Superior temporal gyrus (tissue), 1 donor: ENCODE results near the gene GLRX5.
"Not testable (repeated sequence)": the region's sequence is repeated elsewhere in the genome, so short reads cannot be mapped to it uniquely, and the experiment has no call there.

ENCODE experiments used
- DNase-seq: peaks from one replicate; pipeline ENCODE4 v3.0.0-alpha.2; 2016; ENCODE audit errors: extremely low spot score

The GLRX5 gene

DNA sequence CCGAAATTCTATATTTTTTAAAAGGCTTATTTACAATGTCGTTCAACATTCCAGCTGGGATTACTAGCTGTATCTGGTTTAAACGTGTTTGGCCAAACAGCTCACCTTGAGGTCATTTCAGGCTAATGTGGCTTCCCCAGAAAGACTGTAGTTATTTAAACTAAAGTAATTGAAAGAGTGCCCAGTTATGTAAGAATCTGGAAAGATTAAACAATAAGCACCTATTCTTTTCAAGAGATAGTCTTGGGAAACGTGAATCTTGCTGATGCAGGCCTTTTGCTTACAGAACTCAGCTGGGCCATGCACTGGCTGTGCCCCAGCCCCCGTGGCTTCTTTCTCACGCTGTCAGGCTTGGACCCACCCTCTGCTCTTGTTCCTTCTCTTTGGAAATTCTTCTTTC, 24.4 kb downstream of the GLRX5 start:
- no peak for DNase-seq

DNA sequence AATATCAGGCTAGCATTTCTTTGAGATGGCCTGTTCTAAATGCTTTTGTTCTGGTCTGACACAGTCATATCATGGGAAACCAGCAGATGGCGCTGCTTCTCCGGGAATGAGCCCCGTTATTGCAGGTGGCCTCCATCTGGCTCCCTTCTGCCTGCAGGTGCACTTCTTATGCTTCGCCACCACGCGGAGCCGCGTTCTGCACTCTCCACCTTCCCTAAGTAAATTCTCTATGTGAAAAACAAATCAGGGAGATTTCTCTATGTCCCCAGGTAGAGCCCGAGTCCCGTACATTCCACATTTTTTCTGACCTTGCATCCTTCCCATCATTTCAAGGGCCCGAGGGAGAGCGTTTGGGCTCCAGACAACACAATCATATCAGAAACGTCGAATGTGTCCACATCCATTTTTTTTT, 26.2 kb downstream of the GLRX5 start:
- peak; percentile 92 for DNase-seq

DNA sequence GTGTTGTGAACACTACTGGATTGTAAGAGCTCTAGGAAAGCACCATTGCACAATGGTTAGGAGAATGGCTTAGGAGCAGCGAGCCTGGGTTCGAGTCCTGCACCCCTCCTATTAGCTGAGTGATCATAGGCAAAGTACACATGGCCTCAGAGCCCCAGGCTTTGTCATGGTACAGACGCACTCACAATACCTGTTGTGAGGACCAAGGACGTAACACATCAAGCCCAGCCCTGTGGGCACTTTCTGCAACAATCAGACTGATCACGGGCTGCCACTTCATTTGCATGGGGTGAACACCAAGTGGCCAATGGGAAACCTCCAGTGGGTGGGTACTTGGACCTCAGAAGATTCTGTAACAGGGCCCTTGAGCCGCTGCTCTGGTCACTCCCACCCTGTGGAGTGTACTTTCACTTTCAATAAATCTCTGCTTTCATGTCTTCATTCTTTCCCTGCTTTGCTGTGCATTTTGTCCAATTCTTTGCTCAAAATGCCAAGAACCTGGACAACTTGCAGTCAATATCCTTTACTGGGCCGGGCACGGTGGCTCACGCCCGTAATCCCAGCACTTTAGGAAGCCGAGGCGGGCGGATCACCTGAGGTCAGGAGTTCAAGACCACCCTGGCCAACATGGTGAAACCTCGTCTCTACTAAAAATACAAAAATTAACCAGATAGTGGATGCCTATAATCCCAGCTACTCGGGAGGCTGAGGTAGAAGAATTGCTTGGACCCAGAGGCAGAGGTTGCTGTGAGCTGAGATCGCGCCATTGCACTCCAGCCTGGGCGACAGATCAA, 28.2 kb downstream of the GLRX5 start:
- no peak for DNase-seq

DNA sequence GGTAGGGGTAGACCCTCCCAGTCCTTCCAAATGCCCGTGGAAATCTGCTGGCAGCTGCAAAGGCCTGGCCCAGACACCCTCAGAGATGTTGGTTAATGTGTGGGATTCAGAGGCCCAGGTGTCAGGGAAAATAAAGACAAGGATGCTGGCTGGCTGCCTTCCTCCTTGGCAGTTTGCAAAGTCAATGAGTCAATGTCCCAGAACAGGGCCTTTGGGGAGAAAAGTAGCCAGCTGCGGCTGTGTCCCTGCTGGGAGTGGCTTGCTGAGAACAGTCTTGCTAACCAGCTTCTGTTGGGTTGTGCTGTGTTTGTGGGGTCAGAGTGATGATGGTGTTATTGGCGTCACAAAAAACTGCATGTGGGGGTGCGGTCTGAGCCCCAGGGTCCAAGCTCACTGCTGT, 29.2 kb downstream of the GLRX5 start:
- DNase-seq = no peak

DNA sequence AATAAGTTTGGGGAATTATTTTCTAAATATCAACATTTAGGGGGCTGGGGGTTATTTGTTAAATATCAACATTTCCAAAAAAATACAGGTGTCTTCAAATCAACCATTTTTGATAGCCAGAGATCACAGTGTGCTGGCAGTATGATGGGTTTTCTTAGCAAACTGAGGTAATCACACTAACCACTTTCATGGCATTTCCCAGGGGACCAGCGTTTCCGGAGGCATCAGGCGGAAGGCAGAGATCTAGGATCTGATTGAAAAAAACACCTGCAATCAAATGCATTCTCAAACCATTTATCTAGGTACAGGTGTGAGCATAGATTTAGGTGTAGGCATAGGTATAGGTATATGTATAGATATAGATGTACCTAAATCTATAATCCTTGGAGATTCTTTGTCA, 34.6 kb downstream of the GLRX5 start:
- DNase-seq = no peak

DNA sequence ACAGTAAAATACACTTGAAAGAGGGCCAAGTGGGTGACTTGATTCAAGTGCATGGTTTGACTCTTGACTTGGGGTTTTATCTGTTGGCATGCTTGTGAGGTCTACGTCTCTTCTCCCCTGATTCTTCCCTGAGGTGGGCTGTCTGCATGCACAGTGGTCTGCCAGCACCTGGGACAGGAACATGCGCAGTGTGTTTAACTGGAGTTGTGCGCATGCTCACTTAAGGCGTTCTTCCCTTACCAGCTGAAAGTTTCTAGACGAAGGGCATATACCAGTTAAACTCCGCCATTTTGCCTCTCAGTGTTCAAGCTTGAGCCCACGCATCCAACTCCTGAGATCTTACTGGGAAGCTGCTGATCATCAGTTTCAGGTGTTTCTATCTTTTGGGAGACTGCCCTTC, 38.5 kb downstream of the GLRX5 start:
- no peak for DNase-seq

DNA sequence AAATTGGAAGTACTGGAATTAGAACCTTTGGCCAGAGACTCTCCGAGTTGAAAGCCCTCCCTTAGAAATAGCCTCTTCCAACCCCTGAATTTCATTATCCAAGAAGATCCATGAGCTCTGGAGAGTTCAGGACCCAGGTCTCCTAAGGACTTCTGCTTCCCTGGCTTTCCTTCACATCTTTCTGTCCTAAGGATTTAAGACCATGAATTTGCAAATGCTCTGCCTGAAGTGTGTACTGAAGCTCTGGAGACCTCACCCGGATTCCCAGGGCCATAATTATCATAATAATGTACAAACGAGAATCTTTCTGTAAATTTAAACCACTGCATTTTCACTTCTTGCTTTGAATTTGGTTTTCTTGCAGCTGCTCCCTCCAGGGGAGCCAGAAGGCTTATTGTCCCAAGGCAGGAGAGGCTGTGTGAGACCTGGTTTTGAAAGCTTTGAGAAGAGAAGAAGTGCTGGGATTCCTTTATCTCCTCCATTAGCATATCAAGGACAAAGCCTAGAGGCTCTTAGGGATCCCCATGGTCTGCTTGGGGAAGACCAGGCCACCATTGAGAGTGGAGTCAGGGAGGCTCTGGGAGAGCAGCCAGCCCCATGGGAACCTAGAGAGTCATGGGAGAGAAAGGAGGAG, 41.1 kb downstream of the GLRX5 start:
- DNase-seq = no peak

DNA sequence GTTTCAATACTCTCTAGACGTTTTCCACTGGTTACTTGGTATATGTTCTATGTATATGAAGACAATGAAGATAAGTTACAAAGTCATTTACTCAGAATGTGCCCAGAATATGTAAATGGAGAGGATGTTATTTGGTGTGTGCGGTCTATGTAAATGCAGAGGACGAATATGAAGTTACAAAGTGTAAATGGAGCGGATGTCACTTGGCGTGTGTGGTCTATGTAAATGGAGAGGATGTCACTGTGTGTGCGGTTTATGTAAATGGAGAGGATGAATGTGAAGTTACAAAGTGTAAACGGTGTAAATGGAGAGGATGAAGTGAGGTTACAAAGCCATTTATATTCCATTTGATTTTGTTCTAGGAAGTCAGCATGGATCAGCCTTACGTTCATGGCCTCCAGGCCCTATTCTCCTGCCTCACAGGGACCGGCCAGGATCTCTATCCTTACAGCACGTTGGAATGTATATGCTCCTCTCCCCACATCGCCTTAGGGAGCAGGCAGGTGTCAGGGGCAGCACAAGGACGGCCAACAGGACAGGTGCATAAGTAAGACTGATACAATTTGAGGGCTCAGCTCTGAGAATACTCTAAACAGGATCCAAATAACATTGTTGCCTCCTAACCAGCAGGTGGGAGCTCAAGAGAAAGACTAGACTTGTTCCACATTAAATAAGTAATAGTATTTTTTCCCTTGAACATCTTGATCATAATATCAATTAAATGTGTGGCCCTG, 42.4 kb downstream of the GLRX5 start:
- DNase-seq = no peak

DNA sequence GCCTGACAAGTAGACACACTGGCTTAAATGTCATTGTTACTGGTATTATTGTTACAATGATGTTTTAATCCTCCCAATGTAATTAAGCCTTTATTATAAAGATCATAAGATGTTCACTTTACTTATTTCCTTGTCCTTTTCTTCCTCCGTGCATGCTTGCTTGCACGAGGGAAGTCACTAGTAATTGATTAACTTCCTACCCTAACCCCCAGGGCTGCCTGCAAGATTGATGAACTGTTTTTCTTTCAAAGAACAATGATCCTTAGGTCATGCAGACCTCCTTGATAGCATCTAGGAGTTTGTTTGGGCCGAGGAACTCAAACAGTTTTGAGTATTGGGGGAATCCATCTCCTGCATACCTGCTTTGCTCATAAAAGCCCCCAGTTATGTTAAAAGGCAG, 43.0 kb downstream of the GLRX5 start:
- no peak for DNase-seq

DNA sequence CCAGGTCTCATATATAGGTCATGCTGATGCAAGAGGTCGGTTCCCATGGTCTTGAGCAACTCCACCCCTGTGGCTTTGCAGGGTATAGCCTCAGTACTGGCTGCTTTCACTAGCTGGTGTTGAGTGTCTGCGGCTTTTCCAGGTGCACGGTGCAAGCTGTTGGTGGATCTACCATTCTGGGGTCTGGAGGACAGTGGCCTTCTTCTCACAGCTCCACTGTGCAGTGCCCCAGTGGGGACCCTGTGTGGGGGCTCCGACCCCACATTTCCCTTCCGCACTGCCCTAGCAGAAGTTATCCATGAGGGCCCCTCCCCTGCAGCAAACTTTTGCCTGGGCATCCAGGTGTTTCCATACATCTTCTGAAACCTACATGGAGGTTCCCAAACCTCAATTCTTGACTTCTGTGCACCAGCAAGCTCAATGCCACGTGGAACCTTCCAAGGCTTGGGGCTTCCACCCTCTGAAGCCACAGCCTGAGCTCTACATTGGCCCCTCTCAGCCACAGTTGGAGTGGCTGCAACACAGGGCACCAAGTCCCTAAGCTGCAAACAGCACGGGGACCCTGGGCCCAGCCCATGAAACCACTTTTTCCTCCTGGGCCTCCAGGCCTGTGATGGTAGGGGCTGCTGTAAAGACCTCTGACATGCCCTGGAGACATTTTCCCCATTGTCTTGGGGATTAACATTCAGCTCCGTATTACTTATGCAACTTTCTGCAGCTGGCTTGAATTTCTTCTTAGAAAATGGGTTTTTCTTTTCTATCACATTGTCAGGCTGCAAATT, 49.2 kb downstream of the GLRX5 start:
- DNase-seq = not testable (repeated sequence)

DNA sequence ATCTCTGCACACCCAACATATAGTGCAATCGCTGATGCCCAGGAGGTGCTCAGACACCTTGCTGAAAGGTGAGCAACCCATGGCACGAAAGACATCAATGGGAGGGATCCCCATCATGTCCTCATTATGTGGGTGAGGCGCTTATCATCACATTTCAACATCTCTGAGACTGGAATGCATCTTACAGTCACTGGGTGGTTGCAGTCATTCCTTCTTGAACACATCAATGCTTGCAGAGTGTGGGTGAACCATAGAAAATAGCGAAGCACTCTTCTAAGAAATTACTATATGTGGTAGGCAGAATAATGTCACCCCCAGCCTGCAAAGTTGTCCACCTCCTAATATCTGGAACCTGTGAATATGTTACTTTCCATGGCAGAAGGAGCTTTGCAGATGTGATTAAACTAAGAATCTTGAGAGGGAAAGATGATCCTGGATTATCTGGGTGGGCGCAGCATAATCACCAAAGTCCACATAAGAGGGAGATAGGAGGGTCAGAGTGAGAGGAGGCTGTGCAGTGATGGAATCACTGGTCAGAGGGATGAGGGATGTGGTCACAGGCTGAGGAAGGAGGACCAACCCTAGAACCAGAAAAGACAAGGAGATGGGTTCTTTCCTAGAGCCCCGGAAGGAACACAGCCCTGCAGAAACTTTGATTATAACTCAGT, 51.2 kb downstream of the GLRX5 start:
- no peak for DNase-seq

DNA sequence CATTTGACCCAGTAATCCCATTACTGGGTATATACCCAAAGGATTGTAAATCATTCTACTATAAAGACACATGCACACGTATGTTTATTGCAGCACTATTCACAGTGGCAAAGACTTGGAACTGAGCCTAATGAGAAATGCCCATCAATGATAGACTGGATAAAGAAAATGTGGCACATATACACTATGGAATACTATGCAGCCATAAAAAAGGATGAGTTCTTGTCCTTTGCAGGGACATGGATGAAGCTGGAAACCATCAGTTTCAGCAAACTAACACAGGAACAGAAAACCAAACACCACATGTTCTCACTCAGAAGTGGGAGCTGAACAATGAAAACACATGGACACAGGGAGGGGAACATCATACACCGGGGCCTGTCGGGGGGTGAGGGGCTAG, 56.3 kb downstream of the GLRX5 start:
- DNase-seq = not testable (repeated sequence)
